HL-60/S4 (cell line): ENCODE data around the gene TMEM114.

Source experiments
- in situ Hi-C: fragments of 300-500 bp; cut with MboI; formaldehyde crosslinking; loops from 2 replicates; pipeline ENCODE4 v1.14.3; 2022; ENCODE audit warnings: low sequenced_read_pairs

TMEM114 gene

DNA sequence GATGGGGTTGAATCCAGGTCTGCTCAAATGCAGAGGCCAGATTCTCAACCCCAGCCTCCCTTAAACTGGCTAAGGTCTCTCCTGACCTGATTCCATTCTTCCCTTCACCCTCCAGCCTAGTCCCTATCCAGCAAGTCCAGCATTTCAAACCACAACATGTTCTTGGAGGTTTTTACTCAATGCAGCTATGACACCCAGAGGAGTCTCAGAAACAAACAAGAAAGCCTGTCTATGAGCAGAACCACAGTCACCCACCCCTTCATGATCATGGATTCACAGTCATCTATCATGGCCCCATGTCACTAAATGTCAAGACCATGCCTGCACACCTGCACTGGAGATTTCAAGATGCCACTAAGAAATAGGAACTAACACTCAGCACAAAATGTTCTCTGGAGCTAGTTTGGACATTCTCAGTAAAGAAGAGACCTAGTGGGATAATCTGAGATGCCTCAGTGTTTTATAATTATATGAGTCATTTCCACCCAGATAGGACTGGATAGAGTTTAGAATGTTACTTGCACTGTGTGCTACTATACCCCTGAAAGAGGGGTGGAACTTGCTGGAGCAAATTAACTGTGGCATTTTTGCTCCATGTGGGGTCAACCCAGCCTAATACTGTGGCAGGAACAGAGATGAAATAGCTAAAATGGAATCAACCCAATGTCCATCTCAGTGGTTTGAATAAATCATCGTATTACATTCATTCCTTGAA is 21.7 kb upstream of the TMEM114 start:
- in situ Hi-C loops: no loop called here

DNA sequence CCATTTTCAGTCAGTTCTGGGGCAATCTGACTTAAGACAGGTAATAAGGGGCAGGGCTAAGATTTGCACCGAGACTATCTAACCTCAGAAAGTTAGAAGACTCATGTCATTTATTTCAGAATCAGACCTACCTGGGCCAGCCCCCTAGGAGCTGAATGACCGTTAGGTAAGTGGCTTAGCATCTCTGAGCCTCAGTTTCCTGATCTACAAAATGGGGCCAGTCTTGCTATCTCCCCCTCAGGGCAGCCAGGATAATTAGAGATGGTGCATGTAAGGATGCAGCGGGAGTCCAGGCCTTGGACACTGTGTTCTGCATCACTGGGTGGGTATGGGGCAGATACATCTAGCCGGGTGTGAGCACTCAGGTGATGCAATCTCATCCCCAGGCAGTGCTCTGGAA is 20.8 kb upstream of the TMEM114 start:
- in situ Hi-C loops: no loop called here

DNA sequence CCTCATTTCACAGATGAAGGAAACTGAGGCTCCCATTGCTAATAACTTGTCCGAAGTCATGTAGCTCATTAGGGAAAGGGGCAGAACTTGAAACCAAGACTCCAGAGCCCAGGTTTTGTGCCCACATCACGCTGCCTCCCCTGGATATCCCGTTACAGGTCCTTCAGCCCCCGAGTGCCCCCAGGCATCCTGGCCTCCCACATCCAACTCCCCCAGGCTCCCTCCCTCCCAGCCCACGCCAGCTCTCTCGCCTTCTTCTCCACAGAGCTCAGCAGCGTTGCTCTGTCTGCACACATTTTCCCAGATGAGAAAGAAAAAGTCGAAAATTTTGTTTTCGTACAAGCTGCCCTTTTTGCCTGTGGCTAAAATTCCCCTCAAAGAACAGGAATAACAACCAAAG is 16.9 kb upstream of the TMEM114 start:
- in situ Hi-C loops: no loop called here

DNA sequence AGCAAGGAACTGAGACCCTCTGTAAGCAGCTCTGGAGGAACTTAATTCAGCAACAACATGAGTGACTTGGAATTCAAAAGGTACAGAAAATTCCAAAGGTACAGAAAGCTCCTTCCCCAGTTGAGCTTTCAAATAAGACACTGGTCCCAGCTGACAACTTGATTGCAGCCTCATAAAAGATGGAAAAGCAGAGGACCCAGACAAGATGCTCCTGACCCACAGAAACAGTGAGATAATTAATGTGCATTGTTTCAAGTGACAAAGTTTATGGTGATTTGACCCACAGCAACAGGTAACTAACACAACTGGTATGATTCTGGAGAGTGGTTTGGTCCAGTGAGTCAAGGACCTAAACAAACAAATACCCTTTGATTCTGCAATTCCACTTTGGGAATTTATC is 15.2 kb upstream of the TMEM114 start:
- in situ Hi-C loops: no loop called here

DNA sequence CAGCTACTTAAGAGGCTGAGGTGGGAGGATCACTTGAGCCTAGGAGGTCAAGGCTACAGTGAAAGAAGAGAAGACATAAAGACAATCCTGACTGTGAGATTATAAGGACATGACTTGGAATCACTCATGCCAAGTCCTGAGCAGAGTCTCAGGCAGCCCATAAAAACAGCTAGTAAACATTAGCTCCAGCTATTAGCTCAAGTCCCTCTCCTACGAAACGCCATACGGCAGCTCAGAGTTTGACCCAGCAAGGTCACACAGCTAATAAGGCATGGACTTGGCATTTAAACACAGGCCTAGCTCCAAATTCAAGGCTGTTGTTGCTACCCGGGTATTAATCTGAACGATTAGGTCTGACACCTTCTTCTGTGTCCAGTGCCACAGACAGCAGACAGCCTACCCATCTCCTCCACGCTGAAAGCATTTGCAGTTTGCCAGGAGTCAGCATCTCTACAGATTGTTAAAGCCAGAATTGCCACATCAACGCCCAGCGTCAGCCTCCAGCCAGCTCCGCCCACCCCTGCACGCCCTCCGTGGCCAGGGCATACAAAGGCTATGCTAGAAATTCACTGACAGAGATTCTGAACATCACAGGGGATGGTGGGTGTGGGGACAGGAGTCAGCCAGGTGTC is 9.9 kb upstream of the TMEM114 start:
- in situ Hi-C loops: no loop called here

DNA sequence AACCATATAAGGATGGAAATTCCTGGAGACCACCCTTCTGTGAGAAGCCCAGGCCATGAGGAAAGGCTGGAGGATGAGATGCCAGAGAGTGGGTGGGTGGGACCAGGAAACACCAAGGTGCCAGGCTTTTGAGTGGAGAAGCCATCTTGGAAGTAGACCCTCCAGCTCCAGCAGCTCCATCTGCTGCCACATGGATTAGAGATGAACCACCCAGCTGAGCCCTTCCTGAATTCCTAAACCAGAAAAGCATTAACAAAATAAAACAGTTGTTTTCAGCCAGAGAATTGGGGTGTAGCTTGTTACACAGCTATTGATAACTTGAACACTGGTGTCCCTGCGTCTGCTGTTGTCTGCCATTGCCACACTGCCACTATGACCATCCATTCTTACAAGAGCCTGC is 6.3 kb upstream of the TMEM114 start:
- in situ Hi-C loops: no loop called here

DNA sequence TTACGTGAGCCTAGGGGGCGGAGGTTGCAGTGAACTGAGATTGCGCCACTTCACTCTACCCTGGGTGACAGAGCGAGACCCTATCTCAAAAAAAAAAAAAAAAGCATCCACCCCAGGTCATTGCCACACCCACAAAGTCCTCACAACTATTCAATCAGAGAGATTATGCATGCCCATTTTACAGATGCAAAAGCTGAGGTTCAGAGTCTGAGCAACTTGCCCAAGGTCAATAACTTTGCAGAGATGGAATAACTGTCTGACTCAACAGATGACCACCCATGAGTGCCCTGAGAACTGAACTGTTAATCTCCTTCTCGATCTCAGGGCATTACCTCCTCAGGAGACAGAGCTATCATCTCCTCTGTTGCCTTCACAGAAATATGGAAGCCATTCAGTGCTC is 5.5 kb upstream of the TMEM114 start:
- in situ Hi-C loops: no loop called here

DNA sequence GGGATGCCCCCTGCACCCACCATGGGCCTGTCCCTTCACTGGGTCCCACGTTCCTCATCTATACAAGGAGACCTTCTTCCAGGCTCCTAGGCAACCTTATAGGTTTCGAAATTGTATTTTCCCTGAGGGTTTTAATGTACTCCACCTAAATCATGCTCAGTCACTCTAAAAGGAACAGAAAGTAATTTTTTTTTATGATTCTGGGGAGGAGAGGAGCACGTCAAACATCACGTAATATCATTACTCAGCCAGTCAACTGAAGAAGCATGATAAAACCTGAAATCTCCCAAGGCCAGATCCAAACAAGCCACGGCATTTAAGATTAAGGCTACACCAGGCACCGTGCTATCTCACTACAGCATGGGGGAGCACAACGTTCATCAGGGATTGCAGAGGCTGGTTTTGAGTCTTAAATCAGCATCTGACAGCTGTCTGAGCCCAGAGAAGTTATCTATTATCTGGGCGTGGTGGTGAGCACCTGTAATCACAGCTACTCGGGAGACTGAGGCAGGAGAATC is 3.9 kb upstream of the TMEM114 start:
- in situ Hi-C loops: no loop called here

DNA sequence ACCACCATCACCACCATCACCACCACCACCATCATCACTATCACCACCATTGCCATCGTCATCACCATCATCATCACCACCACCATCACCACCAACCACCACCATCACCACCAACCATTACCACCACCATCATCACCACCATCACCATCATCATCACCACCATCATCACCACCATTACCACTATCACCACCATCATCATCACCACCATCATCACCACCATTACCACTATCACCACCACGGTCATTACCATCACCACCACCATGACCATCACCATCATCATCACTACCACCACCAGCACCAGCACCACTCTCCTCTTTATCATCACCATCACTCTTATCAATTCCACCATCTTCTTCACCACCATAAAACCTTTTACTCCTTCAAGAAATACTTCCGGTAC is 1.1 kb upstream of the TMEM114 start:
- in situ Hi-C loops: no loop called here

DNA sequence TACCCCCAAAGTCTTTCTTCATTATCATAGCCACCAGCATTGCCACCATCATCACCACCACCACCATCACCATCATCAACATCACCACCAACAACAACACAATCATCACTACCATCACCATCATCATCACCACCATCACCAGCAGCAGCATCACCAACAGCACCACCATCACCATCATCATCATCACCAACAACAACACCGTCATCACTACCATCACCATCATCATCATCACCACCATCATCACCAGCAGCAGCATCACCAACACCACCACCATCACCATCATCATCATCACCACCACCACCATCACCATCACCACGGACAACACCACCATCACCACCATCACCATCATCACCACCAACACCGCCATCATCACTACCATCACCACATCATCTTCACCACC is 500 bp upstream of the TMEM114 start:
- in situ Hi-C loops: no loop called here

DNA sequence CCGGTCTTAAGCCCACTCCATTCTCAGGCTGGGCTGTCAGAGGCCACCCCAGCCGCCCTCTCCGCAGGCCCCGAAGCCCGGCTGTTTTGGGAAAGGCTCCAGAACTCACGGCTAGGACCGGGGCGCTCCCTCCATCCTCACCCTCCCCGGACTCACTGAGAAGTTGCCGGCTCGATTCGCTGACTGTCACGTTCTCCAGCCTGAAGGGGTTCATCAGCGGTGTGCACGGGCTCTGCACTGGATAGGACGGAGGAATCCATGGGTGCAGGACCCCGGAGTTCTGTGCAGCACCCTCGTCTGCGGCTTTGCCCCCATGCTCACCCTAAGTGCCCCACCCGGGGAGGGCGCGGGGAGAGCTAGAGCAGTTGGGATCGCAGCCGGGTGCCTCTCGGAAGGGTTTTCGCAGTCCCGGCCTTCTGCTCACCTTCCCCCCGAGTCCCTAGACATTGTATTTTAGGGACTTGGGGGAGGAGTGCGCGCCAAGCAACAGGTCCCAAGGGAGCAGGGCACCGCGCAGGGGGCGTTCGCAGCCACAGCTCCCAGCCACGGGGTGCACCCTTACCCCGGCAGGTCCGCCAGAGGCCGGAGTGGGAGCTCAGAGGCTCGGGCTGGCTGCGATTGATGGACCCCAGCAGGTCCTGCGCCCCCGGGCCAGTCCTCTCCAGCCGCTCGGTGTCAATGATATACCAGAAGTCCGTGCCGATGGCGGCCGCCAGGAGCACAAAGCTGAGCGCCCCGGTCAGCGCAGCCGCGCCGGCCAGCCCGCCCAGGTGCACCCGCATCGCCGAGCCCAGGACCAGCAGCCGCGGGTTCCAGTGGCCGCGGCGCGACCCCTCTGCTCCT is 1.0 kb downstream of the TMEM114 start:
- in situ Hi-C loops: no loop called here

DNA sequence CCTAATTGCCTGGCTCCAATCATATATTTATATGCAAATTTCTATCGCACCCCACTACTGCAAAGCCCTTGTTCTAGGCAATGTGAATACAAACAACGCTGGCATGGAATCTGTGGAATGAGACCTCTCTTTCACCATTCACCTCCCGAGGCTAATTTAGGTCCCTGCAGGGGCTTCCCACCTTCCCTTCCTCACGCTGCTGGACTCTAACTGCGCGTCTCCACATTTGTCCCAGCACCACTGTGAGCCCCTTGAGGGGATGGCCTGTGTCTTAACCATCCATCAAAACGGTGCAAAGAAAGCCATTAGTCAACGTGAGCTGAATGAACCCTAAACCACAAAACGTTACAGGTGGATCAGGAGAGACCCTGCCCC is 1.6 kb downstream of the TMEM114 start:
- in situ Hi-C loops: no loop called here

DNA sequence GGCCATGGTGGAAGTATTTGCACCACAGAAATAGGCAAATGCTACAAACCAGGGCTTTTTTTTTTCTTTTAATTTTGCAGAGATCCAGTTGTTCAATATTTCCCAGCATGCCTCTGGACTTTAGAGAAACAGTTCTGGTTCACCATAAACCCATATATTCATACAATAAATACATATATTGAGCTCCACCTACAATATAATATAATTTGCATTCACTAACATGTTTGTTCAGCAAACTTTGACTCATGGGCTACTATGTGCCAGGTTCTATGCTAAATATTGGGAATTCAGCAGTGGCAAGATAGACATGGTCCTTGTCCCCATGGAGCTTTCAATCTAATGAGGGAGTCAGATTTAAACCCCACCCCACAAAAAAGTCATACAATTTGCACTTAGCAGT is 3.2 kb downstream of the TMEM114 start:
- in situ Hi-C loops: no loop called here

DNA sequence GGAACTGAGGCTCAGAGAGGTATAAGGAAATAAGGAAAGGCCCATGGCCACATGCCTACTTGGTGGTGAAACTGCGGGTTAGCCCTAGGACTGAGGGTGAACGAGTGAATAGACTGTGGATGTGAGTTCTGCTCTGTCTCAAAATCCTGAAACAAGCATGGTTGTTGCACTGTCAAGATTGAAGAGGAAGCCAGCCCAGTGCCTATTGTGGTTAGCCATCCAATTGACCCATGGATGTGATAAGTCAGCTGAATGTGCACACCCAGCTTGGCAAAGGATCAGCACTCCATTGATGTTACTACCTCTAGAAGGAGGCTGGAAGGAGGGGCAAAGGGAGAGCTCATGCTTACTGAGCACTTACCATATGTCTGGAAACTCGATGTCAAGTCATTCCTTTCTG is 4.5 kb downstream of the TMEM114 start:
- in situ Hi-C loops: no loop called here

DNA sequence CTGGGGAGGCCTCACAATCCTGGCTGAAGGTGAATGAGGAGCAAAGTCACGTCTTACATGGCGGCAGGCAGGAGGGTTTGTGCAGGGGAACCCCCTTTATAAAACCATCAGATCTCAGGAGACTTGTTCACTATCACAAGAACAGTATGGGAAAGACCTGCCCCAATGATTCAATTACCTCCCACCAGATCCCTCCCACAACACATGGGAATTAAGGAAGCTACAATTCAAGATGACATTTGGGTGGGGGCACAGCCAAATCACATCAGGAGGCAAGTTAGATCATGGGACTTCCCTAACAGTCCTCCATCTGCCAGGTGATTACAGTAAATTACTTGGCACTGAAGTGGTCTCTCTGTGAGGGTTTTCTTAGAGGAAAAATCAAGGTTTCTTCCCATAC is 5.3 kb downstream of the TMEM114 start:
- in situ Hi-C loops: no loop called here

DNA sequence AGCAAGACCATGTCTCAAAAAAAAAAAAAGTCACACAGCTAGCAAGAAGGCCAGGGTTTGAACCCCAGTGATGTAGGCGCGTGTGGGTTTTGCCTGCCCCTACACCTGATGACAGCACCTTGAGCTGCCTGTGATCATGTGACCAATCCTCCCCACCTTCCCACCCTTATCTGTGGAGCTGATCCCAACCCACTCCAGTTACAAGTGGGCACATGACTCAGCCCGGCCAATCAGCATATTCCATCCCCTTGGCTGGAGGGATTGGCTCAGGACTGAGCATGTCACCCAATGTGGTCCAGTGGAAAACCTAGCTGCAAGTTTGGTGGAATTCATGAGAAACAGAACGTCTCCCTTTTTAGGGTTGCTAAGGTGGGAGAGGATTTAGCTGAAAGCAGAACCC is 6.6 kb downstream of the TMEM114 start:
- in situ Hi-C loops: no loop called here

DNA sequence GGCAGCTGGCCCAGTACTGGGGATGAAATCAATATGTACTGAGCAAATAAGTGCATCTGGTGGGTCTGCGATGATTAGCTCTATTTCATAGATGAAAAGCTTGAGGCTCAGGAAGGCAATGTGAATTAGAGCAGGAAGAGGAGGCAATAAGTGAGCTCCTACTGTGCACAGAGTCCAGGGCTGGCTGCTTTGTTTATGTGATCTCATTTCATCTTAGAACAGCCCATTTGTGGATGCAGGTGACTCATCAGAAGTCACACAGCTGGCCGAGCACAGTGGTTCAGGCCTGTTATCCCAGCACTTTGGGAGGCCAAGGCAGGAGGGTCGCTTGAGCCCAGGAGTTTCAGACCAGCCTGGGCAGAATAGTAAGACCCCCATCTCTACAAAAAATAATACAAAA is 7.1 kb downstream of the TMEM114 start:
- in situ Hi-C loops: no loop called here

DNA sequence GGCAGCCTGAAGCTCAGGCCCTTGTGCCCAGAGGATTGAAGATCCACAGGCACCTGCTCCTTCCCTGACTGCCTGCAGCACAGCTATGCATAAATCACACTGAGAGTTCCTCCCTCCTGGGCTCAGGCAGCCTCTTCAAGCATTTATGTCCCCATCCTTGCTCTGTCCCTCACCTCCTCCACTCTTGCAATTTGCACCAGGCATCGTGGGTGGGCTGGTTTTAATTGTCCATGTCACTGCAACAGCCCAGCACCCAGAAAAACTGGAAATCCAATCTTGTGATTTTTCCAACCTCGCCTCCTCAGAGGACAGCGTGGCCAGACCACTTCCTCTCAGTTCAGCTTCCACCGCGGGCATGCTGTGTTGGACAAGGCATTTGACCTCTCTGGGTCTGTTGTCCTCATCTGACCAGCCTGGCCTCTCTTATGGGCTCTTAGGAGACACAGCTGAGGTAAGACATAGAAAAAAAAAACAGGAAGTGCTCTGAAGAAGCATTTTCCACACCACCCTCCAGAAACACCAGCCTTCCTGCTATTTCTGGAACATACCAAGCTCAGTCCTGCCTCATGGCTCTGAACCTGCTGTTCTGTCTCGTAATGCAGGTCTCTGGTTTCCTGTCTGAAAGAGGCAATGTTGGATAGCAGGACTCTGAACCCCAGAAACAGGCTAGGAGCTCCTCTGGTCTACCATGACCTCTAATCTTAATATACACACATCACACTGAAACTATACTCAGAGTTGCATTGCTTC is 8.3 kb downstream of the TMEM114 start:
- in situ Hi-C loops: no loop called here

DNA sequence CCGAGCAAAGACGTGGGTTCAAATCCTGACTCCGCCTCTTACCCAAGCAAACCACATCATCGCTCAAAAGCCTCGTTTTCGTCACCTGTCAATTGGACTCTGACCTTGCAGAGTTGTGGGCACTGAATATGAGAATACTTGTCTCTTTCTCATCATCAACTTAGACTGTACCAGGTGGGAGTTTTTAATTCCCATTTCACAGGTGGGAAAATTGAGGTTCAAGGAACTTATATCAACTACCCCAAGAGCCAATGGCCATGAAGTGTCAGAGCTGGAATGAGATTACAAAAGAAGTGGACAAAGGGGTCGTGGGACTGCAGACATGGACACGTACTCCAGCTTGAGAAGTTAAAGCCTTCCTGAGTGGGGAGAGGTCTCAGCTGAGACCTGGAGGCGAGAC is 10.8 kb downstream of the TMEM114 start:
- in situ Hi-C loops: no loop called here

DNA sequence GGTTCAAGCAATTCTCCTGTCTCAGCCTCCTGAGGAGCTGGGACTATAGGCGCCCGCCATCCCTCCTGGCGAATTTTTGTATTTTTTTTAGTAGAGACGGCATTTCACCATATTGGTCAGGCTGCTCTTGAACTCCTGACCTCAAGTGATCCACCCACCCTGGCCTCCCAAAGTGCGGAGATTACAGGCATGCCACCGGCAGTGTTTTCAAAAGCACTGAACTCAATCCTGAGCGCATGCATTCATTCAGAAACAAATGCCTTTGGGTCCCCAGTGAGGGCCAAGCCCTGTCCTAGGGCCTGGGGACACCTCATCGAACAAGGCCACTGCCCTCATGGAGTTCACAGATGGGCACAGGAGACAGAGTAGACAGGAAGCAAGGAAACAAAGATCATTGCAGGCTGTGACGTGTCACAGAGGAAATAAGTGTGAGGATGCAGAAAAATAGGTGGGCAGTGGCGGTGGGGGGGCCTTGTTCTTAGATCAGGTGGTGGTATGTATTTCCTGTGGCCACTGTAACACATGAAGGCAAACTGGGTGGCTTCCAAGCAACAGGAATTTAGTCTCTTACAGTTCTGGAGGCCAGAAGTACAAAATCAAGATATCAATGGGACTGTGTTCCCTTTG is 12.5 kb downstream of the TMEM114 start:
- in situ Hi-C loops: no loop called here
